ENCODE measurements around the gene CCDC190. TPM values are rescaled to one million over a fixed set of nuclear protein-coding genes. Genes with fewer than 3 reads are reported as not detected.

CCDC190 gene
- total RNA-seq, 4 donors from 2014 or later: 1.5 to 4.8 (median 2.3) TPM

DNA sequence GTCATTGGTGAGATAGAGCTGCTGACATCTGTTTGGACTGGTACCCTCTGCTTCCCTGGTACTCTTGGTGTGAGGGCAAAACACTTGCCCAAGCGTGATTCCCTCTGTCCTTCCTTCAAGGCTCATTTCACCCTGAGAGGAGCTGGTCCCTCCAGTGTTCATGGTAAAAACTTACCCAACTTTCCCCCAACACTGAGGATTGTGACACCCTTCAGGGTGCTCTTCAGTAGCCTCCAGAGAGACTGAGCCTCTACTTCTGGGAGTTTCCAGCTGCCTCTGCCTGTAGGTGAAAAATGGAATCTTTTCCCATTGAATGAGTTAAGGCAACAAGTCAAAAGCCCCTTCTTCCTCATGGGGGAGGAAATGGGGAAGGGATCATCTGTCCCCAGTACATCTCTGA lies 9.6 kb downstream of the CCDC190 start:
- no peaks in the 10 kb centered on the region for H3K9me3 ChIP-seq
- no peak for DNase-seq
- intact Hi-C loops (cut with DNase I): no loop called here
- TF ChIP-seq, protein P1, sequence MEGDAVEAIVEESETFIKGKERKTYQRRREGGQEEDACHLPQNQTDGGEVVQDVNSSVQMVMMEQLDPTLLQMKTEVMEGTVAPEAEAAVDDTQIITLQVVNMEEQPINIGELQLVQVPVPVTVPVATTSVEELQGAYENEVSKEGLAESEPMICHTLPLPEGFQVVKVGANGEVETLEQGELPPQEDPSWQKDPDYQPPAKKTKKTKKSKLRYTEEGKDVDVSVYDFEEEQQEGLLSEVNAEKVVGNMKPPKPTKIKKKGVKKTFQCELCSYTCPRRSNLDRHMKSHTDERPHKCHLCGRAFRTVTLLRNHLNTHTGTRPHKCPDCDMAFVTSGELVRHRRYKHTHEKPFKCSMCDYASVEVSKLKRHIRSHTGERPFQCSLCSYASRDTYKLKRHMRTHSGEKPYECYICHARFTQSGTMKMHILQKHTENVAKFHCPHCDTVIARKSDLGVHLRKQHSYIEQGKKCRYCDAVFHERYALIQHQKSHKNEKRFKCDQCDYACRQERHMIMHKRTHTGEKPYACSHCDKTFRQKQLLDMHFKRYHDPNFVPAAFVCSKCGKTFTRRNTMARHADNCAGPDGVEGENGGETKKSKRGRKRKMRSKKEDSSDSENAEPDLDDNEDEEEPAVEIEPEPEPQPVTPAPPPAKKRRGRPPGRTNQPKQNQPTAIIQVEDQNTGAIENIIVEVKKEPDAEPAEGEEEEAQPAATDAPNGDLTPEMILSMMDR (IDR thresholded peaks at IDR 0.05): no peak
- no peak for TF ChIP-seq POLR2A (IDR thresholded peaks at IDR 0.05)
- WGBS, 2 donors: 83% methylated on average over 1 of the region's 1 CpG; no CpG with 5 or more reads in 1 of the 2 donors
- no peaks in the 10 kb centered on the region for H3K27me3 ChIP-seq
- H3K4me3 ChIP-seq: no peak overlapping the region
- H3K27ac ChIP-seq: no peak overlapping the region
- no peaks in the 10 kb centered on the region for H3K36me3 ChIP-seq
- peaks cover 0 to 3% (median 3%) of the 10 kb centered on the region in 3 donors for H3K4me1 ChIP-seq

DNA sequence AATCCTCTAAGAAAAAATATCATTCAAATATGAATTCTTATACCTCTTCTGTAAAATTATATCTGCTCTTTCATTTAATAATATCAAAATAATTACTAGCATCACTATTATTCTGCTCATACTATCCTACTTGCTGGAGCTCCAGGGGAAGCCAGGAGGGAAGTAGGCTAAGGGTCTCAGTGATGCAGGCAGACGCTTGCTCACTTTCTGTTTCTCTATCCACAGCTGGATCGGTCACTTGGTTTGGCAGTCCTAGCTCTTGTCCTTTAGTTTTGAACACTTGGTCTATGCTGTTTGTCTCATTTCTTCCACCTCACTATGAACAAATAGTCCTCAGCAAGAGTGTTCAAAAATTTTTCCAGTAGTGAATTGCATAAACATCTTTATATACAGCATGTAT lies 11.3 kb downstream of the CCDC190 start:
- Histone ChIP-seq H3K27me3 (no peaks in the 10 kb centered on the region), H3K27ac (no peak overlapping the region), H3K36me3 (no peaks in the 10 kb centered on the region), H3K4me1 (no peaks in the 10 kb centered on the region), H3K4me3 (no peak overlapping the region), H3K9me3 (no peaks in the 10 kb centered on the region)
- no peak for TF ChIP-seq POLR2A (IDR thresholded peaks at IDR 0.05)
- TF ChIP-seq, protein P1 (IDR thresholded peaks at IDR 0.05): no peak
- intact Hi-C loops (cut with DNase I): no loop called here
- WGBS, 2 donors: 69 to 84% methylated on average over 2 of the region's 2 CpGs
- no peak for DNase-seq

DNA sequence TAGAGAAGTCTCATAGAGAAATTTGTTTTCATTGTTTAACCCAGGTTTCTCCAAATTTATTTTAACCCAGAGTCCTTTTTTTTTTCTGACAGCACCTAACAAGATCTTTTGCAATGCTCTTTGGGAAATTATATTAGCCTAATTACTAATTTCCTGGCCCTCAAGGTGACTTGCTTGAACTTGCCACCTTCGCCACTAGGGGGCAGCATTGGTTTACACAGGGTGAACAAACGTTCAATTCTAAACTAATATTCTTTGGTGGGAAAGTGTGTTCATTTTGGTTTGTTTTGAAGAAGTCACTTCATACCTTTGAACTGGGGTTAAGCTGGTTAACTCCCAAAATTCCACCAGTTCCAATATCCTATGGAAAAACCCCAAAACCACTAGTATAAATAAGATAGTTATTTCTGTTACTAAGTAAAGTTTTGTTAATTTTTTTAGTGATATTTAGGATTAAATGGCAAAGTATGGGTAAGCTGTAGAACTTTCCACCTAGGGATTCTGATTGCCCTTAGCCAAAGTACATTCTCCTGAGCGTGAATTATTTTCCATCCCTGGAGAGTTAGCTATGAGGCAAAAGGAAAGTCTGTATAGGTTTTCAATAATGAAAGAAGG lies 13.0 kb downstream of the CCDC190 start:
- Histone ChIP-seq H3K4me1 (no peaks in the 10 kb centered on the region), H3K36me3 (no peaks in the 10 kb centered on the region), H3K9me3 (no peaks in the 10 kb centered on the region), H3K27me3 (no peaks in the 10 kb centered on the region), H3K4me3 (no peak overlapping the region), H3K27ac (no peak overlapping the region)
- no peak for DNase-seq
- WGBS, 2 donors: 5 to 8% methylated on average over 3 of the region's 3 CpGs
- intact Hi-C loops (cut with DNase I): no loop called here
- TF ChIP-seq POLR2A (IDR thresholded peaks at IDR 0.05): no peak
- TF ChIP-seq, protein P1 (IDR thresholded peaks at IDR 0.05): peak; percentile 69 to 97 (median 89)

DNA sequence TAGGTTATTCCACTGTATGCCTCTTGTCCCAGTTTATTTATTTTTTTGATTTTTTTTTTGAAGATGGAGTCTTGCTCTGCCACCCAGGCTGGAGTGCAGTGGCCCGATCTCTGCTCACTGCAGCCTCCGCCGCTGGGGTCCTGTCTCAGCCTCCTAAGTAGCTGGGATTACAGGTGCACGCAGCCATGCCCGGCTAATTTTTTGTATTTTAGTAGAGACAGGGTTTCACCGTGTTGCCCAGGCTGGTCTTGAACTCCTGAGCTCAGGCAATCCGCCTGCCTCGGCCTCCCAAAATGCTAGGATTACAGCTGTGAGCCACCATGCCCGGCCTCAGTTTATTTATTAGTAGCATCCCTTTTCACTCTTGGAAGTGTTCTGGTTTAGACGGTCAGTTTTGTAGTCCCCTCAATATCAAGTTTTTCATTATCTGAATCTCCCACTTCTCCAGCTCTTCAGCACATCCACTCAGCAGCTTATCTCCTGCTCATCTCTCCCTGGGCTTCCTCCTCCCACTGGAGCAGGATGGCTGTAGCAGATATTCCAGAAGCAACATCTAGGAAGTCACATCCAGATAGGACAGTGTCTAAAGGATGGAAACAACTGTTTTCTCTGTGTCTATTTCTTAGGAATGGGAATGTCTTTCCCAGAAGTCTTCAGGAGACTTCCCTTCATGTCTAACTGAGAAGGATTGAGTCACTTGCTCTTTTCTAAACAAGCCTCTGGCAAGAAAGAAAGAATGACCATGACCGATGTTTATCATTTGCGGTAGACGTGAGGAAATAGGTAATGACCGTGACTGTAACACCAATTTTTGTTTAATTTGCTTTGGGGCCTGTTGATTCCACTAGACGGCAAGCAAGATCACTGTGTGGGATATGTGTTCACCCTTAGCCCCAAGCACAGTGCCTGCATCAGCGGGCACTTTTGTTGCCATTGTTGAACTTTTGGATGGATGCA lies 14.4 kb downstream of the CCDC190 start:
- H3K27me3 ChIP-seq: no peaks in the 10 kb centered on the region
- H3K27ac ChIP-seq: no peak overlapping the region
- no peak overlapping the region for H3K4me3 ChIP-seq
- intact Hi-C loops (cut with DNase I): no loop called here
- no peak for DNase-seq
- no peaks in the 10 kb centered on the region for H3K9me3 ChIP-seq
- 81 to 87% methylated on average over 16 of the region's 16 CpGs for WGBS, 2 donors
- no peaks in the 10 kb centered on the region for H3K36me3 ChIP-seq
- TF ChIP-seq, protein P1 (IDR thresholded peaks at IDR 0.05): no peak
- no peak for TF ChIP-seq POLR2A (IDR thresholded peaks at IDR 0.05)
- H3K4me1 ChIP-seq: no peaks in the 10 kb centered on the region

DNA sequence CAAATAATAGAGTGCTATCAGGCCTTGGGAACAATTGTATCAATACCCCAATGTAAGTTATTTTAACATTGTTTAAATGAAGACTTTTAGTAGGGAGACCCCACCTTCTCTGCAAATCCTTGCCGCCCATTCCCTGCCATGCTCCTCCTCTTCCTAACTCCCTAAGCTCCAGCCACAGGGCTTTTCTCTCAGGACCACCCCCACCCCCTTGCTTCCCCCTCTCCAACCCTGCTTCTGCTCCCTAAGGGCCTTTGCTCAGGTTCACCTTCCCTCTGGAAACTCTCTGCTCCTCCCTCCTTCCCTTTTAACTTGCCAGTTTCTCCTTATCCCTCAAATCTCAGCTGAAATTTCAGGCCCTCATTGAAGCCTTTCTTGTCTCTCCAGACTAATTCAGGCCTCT lies 16.8 kb downstream of the CCDC190 start:
- intact Hi-C loops (cut with DNase I): no loop called here
- TF ChIP-seq POLR2A (IDR thresholded peaks at IDR 0.05): no peak
- TF ChIP-seq, protein P1 (IDR thresholded peaks at IDR 0.05): no peak

More for the DNA sequence above, 16.8 kb downstream of the CCDC190 start:
- no peaks in the 10 kb centered on the region for H3K27me3 ChIP-seq
- no peaks in the 10 kb centered on the region for H3K36me3 ChIP-seq
- peaks cover 0 to 6% (median 0%) of the 10 kb centered on the region in 3 donors for H3K9me3 ChIP-seq
- DNase-seq: no peak
- no peak overlapping the region for H3K27ac ChIP-seq
- H3K4me1 ChIP-seq: no peaks in the 10 kb centered on the region
- H3K4me3 ChIP-seq: no peak overlapping the region
- WGBS, 2 donors: 88 to 100% methylated on average over 1 of the region's 1 CpG

All from esophagus squamous epithelium (tissue), 5 donors.